ENCODE results near the gene WDR53.
A peak's percentile ranks its signal among the peaks of the same experiment; 100 is the strongest.
"Not testable (repeated sequence)": the region's sequence is repeated elsewhere in the genome, so short reads cannot be mapped to it uniquely, and the experiment has no call there.

Gene WDR53

DNA sequence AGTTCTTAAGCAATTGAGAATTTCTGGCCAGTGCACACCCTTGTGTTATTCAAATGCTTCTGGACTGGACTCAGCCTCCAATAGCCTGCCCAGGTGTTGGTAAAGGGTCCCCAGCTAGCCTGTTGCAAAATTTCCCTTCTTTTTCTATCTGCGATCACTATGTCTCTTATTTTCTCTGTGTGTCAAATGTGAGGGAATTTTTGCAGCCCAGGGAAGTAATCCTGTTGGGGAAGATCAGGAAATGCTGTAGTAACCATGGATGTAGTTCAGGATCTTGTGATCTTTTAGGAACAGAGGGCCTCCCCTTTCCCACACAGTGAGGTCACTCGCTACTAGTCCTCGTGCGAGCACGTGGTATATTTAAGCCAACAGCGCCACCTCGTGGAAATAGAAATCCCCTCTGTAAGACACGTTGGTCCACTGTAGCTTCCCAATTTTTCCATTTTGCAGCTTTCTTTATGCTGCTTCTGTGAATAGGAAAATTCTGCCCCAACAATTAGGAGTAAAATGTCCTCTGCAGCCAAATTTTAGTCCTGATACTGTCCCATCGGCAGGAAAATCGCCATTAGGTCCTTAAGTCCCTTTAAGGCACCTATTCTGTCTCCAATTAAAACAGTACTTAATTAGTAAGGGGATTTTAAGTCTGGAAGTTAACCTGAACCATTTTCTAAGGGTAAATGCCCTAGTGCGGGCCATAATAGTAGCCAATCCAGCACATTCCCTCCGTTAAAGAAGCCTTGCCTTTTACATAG lies 49.2 kb downstream of the WDR53 start:
- peak in 1 of 3 experiments; percentile 23 for DNase-seq (ENCODE audit: low read depth in 2 of 3, low spot score in 2 of 3)

DNA sequence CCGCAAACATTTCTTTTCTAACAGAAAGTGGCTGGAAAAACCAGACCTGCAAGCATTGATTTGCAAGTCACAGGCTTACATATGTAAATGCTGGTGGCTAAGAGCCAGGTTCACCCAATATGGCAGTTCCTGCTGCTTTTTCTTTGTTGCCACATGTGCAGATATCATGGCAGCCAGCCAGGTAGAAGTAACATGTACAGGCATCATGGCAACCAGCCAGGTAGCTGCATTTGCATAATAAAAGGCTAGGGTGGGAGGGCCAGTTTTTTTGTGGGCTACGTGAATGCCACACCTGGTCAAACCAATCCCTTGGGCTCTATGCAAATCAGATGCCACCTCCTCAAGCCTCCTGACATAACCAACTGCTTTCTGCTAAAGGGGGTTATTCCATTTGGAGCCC lies 50.4 kb downstream of the WDR53 start:
- no peak for DNase-seq (ENCODE audit: low read depth in 2 of 3, low spot score in 2 of 3)

GRCh38 chr3:196517162-196517800 lies 51.1 kb downstream of the WDR53 start:
- no peak for DNase-seq (ENCODE audit: low read depth in 2 of 3, low spot score in 2 of 3)

- no peak for DNase-seq (ENCODE audit: low read depth in 2 of 3, low spot score in 2 of 3)
These were observed 53.3 kb downstream of the WDR53 start, which contains the start of gene SMCO1 for GRCh38 chr3:196514913-196515621. Gene SMCO1, minus strand, starts transcription at chr3:196515346. Its CDS starts 137 bp downstream, at chr3:196515209.

DNA sequence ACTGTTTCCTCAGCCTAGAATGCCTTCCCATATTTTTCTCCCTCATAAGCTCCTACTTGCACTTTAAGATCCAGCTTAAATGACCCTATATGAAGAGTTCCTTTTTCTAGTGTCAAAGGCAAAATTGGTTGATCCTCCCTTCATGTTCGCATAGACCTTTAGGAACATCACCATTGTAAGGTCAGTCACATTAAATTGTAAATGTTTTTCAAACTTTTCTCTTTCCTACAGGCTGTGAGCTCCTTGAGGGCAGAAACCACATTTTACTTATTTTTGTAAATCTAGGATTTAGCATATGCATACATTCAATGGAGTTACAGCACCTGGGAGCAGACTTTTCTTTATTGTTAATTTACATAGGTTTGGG lies 54.0 kb downstream of the WDR53 start:
- no peak for DNase-seq (ENCODE audit: low read depth in 2 of 3, low spot score in 2 of 3)

GRCh38 chr3:196513697-196514349 lies 54.5 kb downstream of the WDR53 start:
- DNase-seq (ENCODE audit: low read depth in 2 of 3, low spot score in 2 of 3) = no peak

GRCh38 chr3:196511646-196512425 lies 56.5 kb downstream of the WDR53 start:
- DNase-seq (ENCODE audit: low read depth in 2 of 3, low spot score in 2 of 3) = not testable (repeated sequence)

DNA sequence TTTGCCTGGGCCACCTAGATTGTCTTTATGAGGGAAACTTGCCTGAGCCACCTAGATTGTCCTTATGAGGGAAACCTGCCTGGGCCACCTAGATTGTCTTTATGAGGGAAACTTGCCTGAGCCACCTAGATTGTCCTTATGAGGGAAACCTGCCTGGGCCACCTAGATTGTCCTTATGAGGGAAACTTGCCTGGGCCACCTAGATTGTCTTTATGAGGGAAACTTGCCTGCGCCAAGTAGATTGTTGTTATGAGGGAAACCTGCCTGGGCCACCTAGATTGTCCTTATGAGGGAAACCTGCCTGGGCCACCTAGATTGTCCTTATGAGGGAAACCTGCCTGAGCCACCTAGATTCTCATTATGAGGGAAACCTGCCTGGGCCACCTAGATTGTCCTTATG lies 57.2 kb downstream of the WDR53 start:
- not testable (repeated sequence) for DNase-seq (ENCODE audit: low read depth in 2 of 3, low spot score in 2 of 3)

DNA sequence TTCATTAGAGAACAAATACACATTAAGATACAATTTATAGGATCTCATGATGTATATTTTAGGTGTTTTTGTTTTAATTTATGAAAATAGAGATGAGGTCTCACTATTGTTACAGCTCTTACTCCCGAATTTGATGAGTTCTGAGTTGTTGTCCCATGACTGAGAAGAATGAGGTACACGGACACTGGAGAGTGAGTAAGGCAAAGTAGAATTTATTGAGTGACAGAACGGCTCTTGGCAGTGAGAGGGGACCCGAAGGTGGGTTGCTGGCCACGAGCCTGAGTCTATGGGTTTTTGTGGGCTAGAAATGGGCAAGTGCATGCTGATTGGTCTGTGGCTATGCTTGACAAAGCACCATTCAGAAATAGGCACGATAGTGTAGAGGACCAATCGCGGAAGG lies 61.7 kb downstream of the WDR53 start:
- no peak for DNase-seq (ENCODE audit: low read depth in 2 of 3, low spot score in 2 of 3)

- no peak for DNase-seq (ENCODE audit: low read depth in 2 of 3, low spot score in 2 of 3)
These were observed 63.8 kb downstream of the WDR53 start for GRCh38 chr3:196504556-196504955.

Measured in activated CD8-positive, alpha-beta memory T cell treated with anti-CD3 and anti-CD28 coated beads for 48 hours (primary cell).